Astrocyte of the cerebellum (primary cell): ENCODE data around the gene MAN2A2.
"Not testable (repeated sequence)": the region's sequence is repeated elsewhere in the genome, so short reads cannot be mapped to it uniquely, and the experiment has no call there.

Source experiments
- DNase-seq: peaks from one replicate; pipeline ENCODE4 v3.0.0-alpha.2; 2011; ENCODE audit warnings: low read depth
- H3K4me3 ChIP-seq: 2 replicates; pipeline ENCODE4 v1.5.1; 2011; ENCODE audit warnings: mild to moderate bottlenecking, low read depth, low read length, moderate library complexity
- CTCF ChIP-seq: IDR thresholded peaks from 2 replicates; pipeline ENCODE4 v1.5.1; 2012; ENCODE audit warnings: low read length, low read depth, moderate library complexity, mild to moderate bottlenecking; ENCODE audit errors: missing control alignments
- in situ Hi-C: cut with HindIII; loops from 2 replicates; pipeline ENCODE4 v1.10.0; 2017; ENCODE audit warnings: low sequenced_read_pairs

Gene MAN2A2

DNA sequence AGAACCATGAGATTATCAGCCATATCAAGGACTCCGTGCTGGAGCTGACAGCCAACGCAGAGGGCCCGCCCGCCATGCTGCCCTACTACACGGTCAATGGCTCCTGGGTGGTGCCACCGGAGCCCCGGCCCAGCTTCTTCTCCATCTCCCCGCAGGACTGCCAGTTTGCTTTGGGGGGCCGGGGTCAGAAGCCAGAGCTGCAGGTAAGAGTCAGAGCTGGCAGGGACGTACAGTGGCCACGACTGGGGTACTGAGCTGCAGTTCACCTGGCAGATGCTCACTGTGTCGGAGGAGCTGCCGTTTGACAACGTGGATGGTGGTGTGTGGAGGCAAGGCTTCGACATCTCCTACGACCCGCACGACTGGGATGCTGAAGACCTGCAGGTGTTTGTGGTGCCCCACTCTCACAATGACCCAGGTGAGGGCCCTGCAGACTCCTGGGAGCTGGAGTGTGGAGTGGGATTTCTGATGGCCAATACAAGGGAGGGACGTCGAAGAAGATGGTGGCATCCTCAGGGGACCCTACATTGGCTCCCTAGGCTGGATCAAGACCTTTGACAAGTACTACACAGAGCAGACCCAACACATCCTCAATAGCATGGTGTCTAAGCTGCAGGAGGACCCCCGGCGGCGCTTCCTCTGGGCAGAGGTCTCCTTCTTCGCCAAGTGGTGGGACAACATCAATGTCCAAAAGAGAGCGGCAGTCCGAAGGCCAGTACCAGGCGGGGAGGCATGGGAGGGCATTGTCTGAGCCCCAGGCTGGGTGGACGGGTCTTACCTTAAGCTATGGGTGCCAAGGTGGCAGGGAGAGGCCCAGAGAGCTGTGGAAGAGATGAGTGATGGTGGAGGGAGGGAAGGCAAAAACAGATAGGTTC lies 2.4 kb downstream of the MAN2A2 start:
- DNase-seq, result no peak
- no peak overlapping the region for H3K4me3 ChIP-seq
- no peak for TF ChIP-seq CTCF
- in situ Hi-C loops, result no loop called here

GRCh38 chr15:90906181-90906849 lies 3.2 kb downstream of the MAN2A2 start:
- no peak for TF ChIP-seq CTCF
- in situ Hi-C loops, result no loop called here

DNA sequence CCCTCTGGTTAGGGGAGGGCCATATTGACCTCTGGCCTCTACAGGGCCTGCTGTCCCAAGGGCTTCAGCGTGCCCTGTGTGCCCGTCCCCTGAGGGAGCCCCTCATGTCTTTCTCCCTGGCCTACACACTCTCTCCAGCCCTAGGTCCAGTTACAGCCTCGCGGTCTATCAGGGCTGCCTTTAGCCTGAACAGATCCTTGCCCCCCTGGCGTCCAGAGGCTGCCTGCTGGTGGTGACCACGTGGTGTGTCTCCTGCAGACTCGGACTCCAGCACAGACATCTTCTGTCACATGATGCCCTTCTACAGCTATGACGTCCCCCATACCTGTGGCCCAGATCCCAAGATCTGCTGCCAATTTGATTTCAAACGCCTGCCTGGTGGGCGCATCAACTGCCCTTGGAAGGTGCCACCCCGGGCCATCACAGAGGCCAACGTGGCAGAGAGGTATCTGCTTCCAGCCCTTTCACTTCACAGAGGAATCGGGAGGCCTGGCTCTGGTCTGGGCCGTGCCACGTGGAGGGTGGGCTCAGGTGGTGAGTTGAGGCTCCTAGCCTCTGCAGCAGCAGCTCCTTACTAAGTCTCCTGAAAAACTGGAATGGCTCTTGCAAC lies 4.1 kb downstream of the MAN2A2 start:
- no peak for TF ChIP-seq CTCF
- no peak for DNase-seq
- in situ Hi-C loops, result no loop called here
- no peak overlapping the region for H3K4me3 ChIP-seq

More at GRCh38 chr15:90906181-90906849, 3.2 kb downstream of the MAN2A2 start:
- DNase-seq, result no peak
- no peak overlapping the region for H3K4me3 ChIP-seq

- in situ Hi-C loops, result no loop called here
- no peak for TF ChIP-seq CTCF
Observed at GRCh38 chr15:90907838-90908507, 4.9 kb downstream of the MAN2A2 start.

DNA sequence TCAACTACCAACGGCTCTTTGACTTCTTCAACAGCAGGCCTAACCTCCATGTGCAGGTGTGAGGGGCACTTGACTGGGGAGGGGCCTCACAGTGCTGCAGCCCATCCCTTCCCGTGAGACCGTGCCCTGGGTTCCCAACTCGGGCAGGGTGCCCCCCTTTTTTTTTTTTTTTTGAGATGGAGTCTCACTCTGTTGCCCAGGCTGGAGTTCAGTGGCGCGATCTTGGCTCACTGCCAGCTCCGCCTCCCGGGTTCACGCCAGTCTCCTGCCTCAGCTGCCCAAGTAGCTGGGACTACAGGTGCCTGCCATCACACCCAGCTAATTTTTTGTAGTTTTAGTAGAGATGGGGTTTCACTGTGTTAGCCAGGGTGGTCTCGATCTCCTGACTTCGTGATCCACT lies 6.3 kb downstream of the MAN2A2 start:
- H3K4me3 ChIP-seq, DNase-seq, in situ Hi-C loops: not testable (repeated sequence)

More at GRCh38 chr15:90907838-90908507, 4.9 kb downstream of the MAN2A2 start:
- DNase-seq, result no peak
- no peak overlapping the region for H3K4me3 ChIP-seq

DNA sequence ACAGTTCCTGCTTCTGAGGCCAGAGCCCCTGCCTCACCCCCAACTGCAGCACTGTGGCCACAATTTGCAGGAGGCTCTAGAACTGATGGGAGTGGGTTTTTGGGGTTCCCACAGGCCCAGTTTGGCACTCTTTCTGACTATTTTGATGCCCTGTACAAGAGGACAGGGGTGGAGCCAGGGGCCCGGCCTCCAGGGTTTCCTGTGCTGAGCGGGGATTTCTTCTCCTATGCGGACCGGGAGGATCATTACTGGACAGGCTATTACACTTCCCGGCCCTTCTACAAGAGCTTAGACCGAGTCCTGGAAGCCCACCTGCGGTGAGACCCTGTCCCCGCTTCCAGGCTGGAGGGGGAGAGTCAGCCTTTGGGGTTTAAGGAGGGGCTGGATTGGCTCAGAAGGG lies 6.9 kb downstream of the MAN2A2 start:
- no peak overlapping the region for H3K4me3 ChIP-seq
- no peak for TF ChIP-seq CTCF
- no peak for DNase-seq
- in situ Hi-C loops, result no loop called here
